HK-2 (cell line): ENCODE results near the gene SDK1.

Experiments
- DNase-seq: peaks from one replicate; pipeline ENCODE4 v3.0.0-alpha.2; 2018; ENCODE audit not compliant: unreplicated experiment

The SDK1 gene

DNA sequence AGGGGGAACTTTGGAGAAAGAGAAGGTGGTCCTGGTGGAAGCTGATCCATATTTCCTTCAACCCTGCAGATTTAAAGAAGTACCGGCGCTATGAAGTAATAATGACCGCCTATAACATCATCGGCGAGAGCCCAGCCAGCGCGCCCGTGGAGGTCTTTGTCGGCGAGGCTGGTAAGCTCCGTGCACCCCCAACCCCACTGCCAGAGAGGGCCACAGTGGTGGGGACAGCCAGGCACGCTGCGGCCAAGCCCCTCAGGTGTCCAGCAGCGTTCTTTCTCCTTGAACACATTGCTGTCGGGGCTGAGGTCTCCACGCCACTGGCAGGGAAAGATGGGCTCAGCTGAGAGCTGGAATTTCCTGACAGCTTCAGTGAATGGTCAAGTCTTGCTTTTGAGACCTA, 877.4 kb downstream of the SDK1 start:
- no peak for DNase-seq

DNA sequence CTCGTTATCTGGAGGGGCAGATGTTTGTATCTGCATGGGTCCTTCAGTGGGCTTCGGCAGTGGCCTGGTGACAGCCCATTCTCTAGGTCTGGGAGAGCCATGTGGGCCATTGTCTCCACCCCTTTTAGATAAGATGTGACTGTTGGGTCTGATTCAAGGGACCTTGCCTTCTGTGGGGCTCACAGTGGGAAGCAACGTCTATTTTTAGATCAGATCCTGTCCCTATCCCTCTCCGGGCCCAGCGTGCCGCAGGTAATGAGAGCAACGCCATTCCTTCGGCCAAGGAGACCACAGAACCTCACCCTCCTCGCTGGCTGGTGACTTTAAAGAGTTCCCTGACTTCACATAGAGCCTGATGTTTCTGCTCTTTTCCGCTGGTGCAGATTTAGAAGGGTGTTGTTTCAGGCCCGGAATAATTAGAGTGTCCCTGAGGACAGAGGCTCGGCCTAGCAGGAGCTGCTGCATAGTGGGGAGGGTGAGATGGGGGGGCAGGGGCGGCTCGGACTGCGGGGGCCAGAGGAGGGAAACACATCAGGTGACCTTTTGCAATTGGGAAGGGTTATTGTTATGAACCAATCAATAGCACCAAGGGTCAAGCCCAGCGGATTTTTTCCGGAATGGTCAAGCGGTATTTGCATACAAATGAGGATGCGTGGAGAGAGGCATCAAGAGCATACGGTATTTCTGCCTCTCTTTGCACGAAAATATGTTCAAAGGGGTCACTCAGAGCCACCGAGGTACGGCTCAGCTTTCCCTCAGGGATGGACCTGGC, 878.0 kb downstream of the SDK1 start:
- DNase-seq: no peak

DNA sequence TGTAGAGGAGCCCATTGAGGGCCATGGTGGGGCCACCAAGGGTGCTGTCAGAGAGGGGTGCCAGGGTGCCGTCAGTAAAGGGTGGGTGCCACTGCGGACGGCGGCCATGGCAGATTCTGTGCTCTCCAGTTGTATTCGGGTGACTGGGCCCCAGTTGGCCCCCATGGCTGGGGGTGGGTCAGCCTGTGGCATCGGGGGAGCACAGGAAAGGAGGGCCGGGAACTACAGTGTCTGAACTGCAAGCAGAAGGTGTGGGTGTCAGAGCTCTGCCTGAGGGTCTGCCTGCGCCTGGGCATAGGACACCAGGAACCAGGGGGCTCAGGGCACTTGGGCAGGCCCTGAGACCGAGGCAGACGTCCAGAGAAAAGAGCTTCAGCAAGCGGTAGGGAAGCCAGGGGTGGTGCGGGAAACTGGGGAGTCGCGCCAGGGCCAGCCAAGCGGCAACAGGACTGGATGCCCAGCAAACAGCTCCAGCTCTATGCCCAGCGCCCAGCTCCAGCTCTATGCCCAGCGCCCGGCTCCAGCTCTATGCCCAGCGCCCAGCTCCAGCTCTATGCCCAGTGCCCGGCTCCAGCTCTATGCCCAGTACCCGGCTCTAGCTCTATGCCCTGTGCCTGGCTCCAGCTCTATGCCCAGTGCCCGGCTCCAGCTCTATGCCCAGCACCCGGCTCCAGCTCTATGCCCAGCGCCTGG, 878.8 kb downstream of the SDK1 start:
- no peak for DNase-seq

DNA sequence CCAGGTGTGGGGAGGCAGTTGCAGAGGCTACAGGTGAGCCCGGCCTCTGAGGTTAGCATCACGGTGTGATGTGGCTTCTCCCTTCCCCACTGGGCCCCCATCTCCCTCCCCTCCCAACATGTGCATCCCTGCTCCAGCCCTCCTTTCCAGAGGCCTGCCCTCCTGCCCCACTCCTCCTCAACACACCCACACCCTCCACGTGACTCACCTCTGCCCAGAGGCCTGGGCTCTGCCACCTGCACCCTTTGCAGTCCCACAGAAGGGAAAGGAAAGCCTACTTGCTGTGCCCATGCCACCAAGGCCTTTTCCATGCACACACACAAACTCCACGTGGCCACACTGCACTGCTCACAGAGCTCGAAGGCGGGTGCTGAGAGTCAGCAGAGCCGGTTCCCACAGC, 880.4 kb downstream of the SDK1 start:
- no peak for DNase-seq

DNA sequence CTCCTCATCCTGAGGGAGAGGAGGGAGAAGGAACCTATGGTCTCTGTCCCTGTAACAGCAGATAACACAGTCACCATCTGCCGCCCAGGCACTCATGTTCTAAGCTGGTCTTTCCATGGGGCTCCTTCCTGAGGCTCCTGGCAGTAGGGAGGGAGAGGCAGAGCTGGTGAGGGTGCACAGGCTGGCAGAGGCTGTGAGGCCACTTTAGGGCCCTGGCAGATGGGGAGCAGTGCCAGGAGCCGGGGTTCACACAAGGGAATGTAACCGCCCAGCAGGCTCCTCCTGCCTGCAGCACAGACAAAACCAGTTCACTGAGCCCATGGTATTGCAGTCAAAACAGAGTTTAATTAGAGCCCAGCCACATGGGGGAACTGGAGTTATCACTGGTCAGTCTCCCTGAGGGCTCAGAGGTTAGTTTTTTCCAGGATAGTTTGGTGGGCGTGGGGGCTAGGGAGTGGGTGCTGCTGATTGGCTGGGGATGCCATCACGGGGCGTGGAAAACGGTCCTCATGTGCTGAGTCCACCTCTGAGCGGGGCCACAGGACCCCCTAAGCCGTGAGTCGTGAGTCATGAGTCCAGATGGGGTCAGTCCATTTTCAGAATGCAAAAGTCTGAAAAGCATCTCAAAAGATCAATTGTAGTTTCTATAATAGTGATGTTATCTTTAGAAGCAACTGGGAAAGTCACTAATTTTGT, 881.7 kb downstream of the SDK1 start:
- DNase-seq: no peak

DNA sequence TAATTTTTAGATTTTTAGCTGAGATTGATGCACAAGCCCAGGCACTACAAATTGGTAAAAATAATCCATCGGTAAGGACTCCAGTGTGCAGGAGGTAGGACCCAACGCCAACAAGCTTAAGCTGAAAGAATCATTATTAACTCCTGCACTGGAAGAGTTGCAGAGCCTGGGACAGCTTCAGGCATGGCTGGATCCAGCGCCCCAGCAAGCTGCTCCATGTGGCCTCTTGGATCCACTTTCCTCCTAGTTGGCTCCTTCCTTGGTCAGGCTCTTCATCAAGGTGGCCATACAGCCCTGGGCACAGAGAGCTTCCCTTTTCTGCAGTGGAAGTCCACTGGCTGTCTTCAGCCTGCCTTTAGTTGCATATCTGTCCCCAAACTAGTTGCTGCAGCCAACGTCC, 883.6 kb downstream of the SDK1 start:
- no peak for DNase-seq

DNA sequence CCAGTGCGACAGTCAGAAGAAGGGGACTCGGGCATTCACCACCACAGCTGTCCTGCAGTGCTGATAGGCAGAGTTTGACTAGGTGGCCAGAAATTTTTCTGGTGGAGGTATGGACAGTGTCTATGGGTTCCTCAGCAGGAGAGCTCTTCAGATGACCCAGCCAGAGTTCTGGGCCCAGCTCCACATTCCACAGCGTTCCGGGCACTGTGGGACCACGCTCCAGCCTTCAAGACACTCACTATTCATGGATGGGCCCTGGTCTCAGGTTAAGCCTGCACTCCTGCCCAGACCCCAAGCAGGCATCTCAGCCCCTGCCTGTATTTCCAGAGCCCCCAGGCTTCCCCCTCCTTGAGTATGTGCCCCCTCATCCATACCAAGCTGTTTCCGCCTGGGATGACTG, 884.1 kb downstream of the SDK1 start:
- no peak for DNase-seq

DNA sequence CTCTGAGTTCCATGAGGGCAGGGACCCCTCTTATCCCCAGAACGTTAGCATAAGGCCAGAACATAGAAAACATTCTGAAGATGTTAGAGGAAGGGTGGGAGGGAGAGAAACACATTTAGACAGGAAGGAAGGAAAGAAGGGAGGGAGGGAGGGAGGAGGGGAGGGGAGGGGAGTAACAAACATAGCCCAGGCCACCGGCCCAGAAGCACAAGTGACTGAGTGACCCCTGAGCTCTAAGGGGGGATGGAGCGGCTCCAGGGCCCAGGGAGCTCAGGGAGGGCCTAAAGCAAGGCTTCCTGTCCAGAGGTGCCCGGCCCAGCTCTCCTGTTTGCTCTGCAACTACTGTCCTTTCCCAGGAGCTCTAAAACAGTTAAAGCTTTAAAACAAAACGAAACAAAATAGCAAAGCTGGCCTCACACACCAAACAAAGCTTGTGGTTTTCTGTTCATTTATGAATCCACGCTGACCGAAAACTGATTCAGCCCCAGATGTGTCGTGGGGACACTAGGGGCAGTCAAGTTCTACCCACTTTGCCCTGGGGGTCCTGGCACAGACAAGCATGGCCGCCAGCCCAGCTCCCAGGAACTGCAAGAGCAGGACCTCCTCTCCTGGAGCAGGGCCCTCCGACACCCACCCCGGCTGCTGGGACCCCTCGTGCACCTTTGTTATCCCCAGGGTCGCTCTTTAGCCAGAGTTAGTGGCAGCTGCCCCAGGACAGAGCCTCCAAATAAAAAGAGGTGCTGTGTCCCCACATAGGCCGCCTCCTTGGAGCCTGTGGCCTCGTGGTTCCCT, 884.9 kb downstream of the SDK1 start:
- no peak for DNase-seq

DNA sequence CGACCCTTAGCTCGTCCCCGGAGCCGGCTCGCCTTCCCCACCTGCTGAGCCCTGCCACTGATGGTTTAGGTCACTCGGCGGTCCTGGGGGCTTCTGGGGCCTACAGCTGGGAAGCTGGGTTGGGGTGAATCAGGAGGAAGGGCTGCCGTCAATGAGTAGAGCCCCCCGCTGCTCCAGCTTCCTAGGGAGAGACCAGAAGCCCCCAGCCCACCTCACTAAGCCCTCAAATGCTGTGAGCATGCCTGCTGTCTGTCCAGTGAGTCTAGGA, 885.4 kb downstream of the SDK1 start:
- DNase-seq: no peak

DNA sequence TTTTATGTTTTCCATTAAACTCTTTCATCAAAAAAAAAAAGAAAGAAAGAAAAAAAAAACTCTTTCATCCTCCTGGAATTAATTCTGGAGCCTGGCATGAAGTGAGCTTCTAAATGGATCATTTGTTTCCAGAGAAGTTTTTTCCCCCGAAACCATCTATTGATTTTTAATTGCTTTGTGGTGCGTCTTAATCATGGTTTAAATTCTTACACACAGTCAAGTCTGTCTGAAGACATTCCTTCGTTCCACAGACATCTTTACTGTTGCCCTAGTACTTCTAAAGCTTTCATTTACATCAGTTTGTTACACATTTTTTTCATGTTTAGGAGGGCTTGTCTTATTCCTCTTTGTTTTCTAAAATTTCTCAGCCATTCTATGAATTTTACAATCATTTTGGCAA, 887.6 kb downstream of the SDK1 start:
- no peak for DNase-seq

DNA sequence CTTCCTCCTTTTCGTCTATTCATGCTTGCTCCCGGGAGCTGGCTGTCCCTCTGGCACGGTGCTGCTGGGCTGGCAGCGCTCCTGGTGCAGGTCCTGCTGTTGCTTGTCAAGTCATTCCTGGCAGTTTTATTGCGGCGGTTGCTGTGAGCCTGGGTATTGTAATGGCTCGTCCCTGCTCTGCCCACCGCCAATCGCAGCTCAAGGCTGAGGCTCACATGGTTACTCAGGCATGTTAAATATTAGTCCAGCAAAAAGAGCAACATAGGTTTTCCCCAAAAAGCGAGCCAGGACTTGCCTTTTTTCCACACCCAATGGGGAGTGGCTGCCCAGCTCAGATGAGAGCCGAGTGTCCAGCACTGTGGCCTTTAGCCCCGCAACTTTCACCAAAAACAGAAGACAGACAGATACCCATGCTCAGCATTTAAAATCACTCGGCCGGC, 888.1 kb downstream of the SDK1 start:
- DNase-seq: peak; percentile 8

DNA sequence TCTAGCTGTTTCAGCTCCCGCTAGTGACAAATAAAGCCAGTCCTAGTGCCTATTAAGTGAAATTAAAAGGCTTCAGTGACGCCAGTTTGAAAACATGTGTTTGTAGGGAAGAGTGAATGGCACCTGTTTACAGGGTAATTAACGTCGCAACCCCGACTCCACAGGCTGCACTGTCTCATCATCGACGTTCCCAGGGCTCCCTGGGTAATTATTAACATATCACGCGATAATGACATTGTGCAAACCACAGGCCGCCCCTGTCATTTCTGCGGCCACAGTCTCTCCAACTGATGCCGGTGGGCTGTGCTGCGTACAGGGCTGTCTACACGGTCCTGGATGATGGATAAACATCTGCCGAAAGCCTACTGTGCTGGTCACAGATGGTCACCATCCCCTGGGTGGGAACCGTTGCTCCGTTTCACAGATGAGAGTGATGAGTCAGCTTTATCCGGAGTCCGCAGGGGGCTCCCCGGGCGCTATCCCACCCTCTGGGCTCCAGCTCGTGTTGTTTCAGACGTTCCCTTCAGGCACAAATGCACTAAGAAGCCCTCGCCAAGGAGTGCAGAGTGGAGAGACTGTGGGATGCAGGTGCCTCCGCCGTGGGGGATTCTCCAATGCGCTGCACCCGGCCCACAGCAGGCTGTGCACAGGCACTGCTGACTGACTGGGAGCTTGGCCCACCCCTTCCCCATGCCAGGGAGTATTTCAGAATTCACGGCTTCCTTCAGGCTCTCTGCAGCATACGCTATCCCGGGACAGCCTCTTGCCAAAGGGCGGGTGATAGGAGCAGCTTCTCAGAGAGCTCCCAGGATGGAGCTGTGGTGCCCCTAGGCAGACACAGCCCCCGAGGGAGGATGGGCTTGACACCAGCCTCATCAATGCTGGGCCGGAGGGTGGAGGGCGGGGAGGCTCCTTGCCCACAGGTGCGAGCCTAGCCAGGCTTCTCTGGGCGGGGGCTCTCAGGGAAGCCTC, 889.2 kb downstream of the SDK1 start:
- DNase-seq: no peak

DNA sequence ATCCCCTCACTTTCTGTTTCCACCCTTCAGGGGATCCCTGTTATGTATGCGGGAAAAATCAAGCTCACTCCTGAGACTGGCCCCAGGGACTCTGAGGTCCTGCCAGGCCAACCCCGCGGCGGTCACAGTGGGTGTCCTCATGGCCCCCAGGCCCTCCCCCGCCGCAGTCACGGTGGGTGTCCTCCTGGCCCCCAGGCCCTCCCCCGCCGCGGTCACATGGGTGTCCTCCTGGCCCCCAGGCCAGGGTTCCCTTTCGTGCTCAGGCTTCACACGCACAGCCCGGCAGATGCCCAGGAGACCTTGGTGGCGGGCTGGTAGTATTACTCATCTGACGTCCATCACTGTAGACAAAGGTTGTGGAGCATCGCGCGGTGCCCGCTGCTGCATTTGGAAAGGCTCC, 890.0 kb downstream of the SDK1 start:
- DNase-seq: no peak

DNA sequence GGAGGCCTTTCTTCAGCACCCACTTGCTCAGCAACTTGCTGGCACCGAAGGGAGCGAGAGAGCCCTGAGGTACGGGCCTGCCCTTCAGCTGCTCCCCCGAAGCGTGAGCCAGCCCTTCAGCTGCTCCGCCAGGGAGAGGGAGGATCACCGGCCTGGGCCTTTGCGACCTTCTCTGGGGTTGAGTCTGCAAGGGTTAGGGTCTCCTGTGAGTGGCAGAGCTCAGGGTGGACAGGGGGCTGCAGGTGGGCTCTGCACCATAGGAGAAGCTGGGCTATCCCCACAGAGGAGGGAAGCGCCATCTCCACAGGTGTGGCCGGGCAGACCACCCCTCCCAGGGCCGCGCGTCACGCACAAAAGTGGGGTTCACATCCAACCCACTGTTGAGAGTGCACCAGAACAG, 890.5 kb downstream of the SDK1 start:
- DNase-seq: no peak

DNA sequence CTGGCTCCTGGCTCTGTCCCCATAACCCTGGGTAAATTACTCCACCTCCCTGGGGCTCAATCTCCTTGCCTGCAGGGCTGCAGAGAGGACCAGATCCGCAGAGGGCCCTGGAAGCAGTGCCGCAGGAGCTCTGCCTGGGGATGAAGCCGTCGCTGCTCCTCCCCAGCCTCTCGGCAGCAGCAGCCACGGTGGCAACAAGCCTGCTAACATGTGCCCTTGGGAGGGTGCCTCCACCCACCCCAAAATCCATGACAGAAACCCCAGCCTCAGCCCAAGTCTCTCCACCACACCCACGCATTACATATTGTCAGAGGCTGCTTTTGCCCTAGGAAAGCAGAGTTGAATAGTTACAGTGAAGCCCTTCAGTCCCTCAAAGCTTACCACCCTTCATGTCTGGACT, 894.6 kb downstream of the SDK1 start:
- no peak for DNase-seq

DNA sequence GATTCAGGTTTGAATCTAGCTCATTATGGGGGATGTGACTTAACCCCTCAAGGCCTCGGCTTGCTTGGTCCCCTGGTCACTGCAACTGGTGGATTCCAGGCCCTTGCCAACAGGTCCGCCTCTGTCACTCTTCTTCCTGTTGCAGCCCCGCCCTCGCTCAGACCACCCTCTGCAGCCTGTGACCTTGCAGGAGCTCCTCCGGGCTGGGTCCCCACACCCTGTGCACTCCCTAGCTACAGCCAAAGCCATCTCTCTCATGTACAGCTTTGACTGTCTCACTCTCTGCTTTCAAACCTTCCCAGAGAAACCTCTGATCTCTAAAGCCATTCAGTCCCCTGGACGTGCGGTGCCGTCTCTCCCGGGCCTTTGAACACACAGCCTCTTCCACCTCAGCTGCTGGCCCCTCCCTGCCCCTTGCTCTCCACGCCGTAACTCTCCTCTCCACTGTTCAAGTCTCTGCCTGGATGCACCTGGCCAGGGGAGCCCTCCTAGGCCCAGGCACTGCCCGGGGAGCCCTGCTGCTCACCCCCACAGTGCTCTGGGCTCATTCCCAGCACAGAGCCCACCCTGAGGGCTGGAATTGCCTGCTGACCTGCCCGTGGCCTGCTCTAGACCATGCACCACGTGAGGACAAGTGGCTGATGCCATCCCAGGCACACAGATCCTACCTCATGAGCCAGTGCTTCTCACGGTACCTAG, 895.2 kb downstream of the SDK1 start:
- DNase-seq: no peak

DNA sequence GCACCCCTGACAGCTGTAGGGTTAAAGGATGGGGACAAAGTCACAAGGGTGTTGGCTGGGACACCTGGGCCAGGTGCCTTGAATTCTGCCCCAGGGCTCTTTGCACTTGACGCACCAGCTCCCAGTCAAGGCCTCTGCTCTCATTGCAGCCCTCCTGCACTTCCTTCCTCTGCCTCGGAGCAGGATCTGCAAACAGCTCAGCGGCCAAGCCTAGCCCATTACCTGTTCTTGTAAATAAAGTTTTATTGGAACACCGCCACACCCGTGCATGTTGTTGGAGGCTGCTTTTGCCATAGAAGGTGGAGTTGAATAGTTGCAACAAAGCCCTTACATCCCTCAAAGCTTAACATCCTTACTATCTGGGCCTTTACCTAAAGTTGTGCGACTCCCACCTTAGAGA, 897.2 kb downstream of the SDK1 start:
- no peak for DNase-seq

DNA sequence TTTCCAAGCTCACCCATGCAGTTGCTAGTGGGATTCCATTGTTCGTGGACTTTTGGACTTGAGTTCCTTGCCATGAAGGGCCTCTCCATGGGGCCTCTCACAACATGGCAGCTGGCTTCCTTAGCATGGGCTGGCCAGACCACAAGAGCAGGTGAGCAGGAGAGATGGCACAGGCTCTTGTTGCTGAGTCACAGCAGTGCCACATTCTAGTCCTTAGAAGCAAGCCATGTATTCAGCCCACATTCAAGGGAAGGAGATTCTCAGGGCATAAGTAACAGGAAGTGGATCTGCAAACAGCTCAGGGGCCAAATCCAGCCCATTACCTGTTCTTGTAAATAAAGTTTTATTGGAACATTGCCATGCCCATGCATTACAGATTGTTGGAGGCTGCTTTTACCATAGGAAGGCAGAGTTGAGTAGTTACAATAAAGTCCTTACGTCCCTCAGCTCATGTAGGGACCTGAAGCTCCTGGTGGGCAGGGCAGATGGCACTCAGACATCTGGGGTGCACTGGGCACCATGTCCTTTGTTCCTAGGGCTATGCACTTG, 899.6 kb downstream of the SDK1 start:
- DNase-seq: no peak

DNA sequence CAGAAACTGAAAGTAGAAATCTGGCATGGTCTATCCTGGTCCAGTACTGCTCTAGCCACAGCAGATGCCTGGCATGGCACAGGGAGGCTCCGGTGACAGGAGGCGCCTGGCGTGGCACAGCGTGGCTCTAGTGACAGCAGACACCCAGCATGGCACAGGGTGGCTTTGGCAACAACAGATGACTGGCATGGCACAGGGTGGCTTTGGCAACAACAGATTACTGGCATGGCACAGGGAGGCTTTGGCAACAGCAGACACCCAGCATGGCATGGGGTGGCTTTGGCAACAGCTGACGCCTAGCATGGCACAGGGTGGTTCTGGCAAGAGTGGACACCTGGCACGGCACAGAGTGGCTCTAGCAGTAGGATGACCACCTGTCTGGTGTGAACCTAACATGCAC, 900.5 kb downstream of the SDK1 start:
- DNase-seq: no peak

DNA sequence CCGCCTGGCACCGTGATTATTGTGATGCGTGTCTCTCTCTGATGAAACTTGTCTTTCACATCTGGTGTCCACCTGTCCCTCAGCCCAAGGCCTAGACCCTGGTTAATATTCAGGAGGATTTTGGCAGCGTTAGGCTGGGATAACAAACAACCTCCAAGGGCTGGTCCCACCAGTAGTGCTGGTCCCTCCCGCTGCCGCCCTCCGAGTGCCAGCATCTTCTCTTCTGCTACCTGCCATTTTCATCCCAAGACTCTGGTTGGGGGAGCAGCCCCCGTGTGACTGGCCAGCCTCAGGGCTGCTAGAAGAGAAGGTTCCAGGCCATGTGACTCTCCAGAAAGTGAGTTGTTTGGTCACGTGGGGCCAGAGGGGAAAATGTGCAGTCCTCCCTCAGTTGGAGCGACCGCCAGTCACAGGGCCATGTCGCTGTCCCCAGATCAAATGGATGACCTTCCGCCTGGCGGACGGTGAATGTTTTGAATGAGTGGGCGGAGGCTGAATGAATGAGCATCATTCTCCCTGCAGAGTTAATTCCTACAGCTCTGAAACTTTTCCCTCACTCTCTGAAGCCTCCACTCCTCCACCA, 901.2 kb downstream of the SDK1 start:
- DNase-seq: no peak
